HepG2 (cell line): ENCODE data around the gene ACAP3. TPM values are rescaled to one million over a fixed set of nuclear protein-coding genes. Genes with fewer than 3 reads are reported as not detected.
A peak's percentile ranks its signal among the peaks of the same experiment; 100 is the strongest.

Source experiments
- ATF6 ChIP-seq: sonication (generic); formaldehyde crosslinking; conservative IDR thresholded peaks from 2 replicates; pipeline ENCODE4 v1.4.0; 2020; ENCODE audit warnings: missing genetic modification reagents
- CHD4 ChIP-seq: fragments of 200-600 bp; sonication (generic); IDR thresholded peaks from 2 replicates; pipeline ENCODE4 v1.7.0; 2017; ENCODE audit warnings: mild to moderate bottlenecking, low read length, borderline replicate concordance
- FLYWCH1 ChIP-seq: sonication (generic); formaldehyde crosslinking; IDR thresholded peaks from 2 replicates; pipeline ENCODE4 v1.8.1; 2023; ENCODE audit warnings: mild to moderate bottlenecking, missing genetic modification reagents
- FOSL2 ChIP-seq: sonication (generic); formaldehyde crosslinking; IDR thresholded peaks from 2 replicates; pipeline ENCODE4 v1.4.0; 2020; ENCODE audit warnings: missing genetic modification reagents
- GMEB2 ChIP-seq: IDR thresholded peaks from 2 replicates; pipeline ENCODE4 v1.6.1; 2016; ENCODE audit warnings: missing biosample characterization, missing genetic modification reagents, low read depth
- GTF3A ChIP-seq: sonication (generic); formaldehyde crosslinking; conservative IDR thresholded peaks from 2 replicates; pipeline ENCODE4 v1.4.0; 2020; ENCODE audit warnings: mild to moderate bottlenecking, missing genetic modification reagents
- HDAC1 ChIP-seq: sonication (generic); formaldehyde crosslinking; IDR thresholded peaks from 2 replicates; pipeline ENCODE4 v1.5.1; 2020; ENCODE audit warnings: mild to moderate bottlenecking, missing genetic modification reagents
- MAX ChIP-seq: IDR thresholded peaks from 2 replicates; pipeline ENCODE4 v1.6.1; 2012; ENCODE audit warnings: inconsistent platforms
- MXI1 ChIP-seq: IDR thresholded peaks from 3 replicates; pipeline ENCODE4 v1.6.1; 2012; ENCODE audit warnings: low read depth, low read length, inconsistent platforms, borderline replicate concordance
- NR2C2 ChIP-seq: sonication (generic); formaldehyde crosslinking; IDR thresholded peaks from 2 replicates; pipeline ENCODE4 v1.4.0; 2020; ENCODE audit warnings: missing genetic modification reagents, mild to moderate bottlenecking, moderate library complexity, borderline replicate concordance
- SKI ChIP-seq: fragments of 450-650 bp; IDR thresholded peaks from one replicate; pipeline ENCODE4 v1.6.1; 2018; ENCODE audit warnings: mild to moderate bottlenecking; ENCODE audit not compliant: partially characterized antibody
- SMARCC2 ChIP-seq: fragments of 450-650 bp; IDR thresholded peaks from 2 replicates; pipeline ENCODE4 v1.6.1; 2017; ENCODE audit warnings: antibody characterized with exemption, mild to moderate bottlenecking
- TBX3 ChIP-seq: fragments of 450-650 bp; IDR thresholded peaks from 2 replicates; pipeline ENCODE4 v1.6.1; 2017; ENCODE audit warnings: antibody characterized with exemption, mild to moderate bottlenecking, inconsistent platforms, borderline replicate concordance
- TFDP1 ChIP-seq: IDR thresholded peaks from 2 replicates; pipeline ENCODE4 v1.6.1; 2016; ENCODE audit warnings: missing compliant biosample characterization, missing genetic modification reagents, borderline replicate concordance
- ZNF142 ChIP-seq: sonication (generic); formaldehyde crosslinking; IDR thresholded peaks from 2 replicates; pipeline ENCODE4 v1.4.0; 2020; ENCODE audit warnings: missing genetic modification reagents
- ZNF577 ChIP-seq: sonication (generic); formaldehyde crosslinking; IDR thresholded peaks from 2 replicates; pipeline ENCODE4 v1.4.0; 2020; ENCODE audit warnings: mild to moderate bottlenecking, low read depth, missing genetic modification reagents, borderline replicate concordance
- ZNF619 ChIP-seq: sonication (generic); formaldehyde crosslinking; IDR thresholded peaks from 2 replicates; pipeline ENCODE4 v1.4.0; 2020; ENCODE audit warnings: mild to moderate bottlenecking, missing genetic modification reagents
- ZNF652 ChIP-seq: IDR thresholded peaks from 2 replicates; pipeline ENCODE4 v1.6.1; 2016; ENCODE audit warnings: low read depth, borderline replicate concordance
- polyA plus RNA-seq, 8 experiments: library from polyadenylated mRNA; depleted of rRNA in 3 of 8; stranded (reverse) in 7 of 8; unstranded in 1 of 8; fragments of >200 nt; fragmentation: Illumina TruSeq in 4 of 8; extraction: Trizol in 4 of 8; gene quantifications; 2 replicates each; pipeline versions ENCODE4 v1.2.1 to v1.2.3, GENCODE V29; 2011 to 2016; ENCODE audit warnings: low read depth in 4 of 8, missing spikeins in 1 of 8, mixed read lengths in 1 of 8; ENCODE audit not compliant: insufficient read depth in 1 of 8
- total RNA-seq, 5 experiments: library from RNA; depleted of rRNA; stranded (reverse); fragments of >200 nt; fragmentation: Illumina TruSeq; extraction: Trizol; gene quantifications; 2 replicates each; pipeline ENCODE4 v1.2.3, GENCODE V29; 2016; ENCODE audit warnings: low read depth in 1 of 5

ACAP3 gene
- total and polyA plus RNA-seq, 2 of the 13 experiments (the other 11 are each of a cell fraction or from before 2014, with no cell fraction given): 29.4 to 50.8 TPM

- TF ChIP-seq HDAC1 (CRISPR knock-in tag) (peak; percentile 43; the same call in 1 of the 2 replicates), ATF6 (no peak), MXI1 (peak; percentile 11; the same call in 1 of the 3 replicates), TFDP1 (CRISPR knock-in tag) (peak; percentile 87; the same call in 1 of the 2 replicates), FLYWCH1 (0 out of 2 replicates have a peak, but pooled peaks have one; percentile 18), CHD4 (no peak), ZNF577 (CRISPR knock-in tag) (no peak), SMARCC2 (no peak), FOSL2 (CRISPR knock-in tag) (peak; percentile 57), TBX3 (no peak), ZNF142 (CRISPR knock-in tag) (no peak; the same call in 1 of the 2 replicates), SKI (no peak), ZNF652 (CRISPR knock-in tag) (peak; percentile 96), GTF3A (CRISPR knock-in tag) (no peak), NR2C2 (CRISPR knock-in tag) (peak; percentile 33; the same call in 1 of the 2 replicates), ZNF619 (CRISPR knock-in tag) (no peak), MAX (peak; percentile 70), GMEB2 (CRISPR knock-in tag) (no peak)
Measured at GRCh38 chr1:1304331-1305299, 3.1 kb downstream of the ACAP3 start (continued).
